HFF-Myc (cell line): ENCODE results near the gene KLHDC9.

Experiments used
- DNase-seq: peaks from one replicate; pipeline ENCODE4 v3.0.0-alpha.2; 2011; ENCODE audit warnings: low read depth; ENCODE audit errors: extremely low read depth
- H3K4me3 ChIP-seq: replicated peaks from 2 replicates; pipeline ENCODE4 v1.5.1; 2011; ENCODE audit warnings: low read depth, mild to moderate bottlenecking, control low read depth, low read length
- CTCF ChIP-seq: IDR thresholded peaks from 2 replicates; pipeline ENCODE4 v1.5.1; 2012; ENCODE audit warnings: mild to moderate bottlenecking, low read depth, low read length, control low read depth; ENCODE audit errors: missing control alignments

Gene KLHDC9

DNA sequence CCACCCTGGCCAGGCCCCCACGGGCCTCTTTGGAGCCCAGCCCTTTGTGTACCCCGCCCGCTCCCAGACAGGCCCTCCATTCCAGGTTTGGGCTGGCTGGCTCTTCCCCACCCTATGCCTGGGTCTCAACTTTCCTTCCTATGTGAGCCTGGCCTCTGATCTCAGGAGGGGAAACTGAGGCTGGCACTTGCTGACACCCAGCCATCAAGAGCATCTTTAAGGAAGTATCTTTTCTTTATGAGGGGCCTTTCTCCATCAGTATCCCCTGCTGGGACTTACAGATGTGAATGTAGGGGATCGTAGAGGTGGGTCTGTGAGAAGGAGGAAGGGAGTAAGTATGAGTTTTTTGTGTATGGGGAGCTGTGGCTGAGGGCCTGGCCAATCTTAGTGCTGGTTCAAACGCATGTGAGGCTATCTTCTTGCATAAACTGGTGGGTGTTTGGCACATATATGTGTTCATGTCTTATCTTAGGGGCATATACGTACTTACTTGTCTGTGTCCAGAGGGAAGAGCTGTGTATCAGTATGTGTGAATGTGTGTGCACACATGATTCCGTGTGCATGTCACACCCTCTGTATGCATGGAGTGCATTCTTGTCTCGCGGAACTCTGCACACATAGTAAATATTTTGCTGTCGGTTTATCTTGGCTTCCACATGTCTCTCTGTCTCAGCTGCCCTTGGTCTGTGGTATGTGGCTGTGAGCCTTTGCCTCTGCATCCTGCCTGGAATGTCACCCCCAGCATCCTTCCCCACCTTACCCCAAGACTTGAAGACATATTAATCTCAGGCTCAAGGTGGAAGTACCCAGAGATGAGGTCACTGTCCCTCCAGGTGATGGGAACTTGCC is 14.2 kb upstream of the KLHDC9 start:
- no peak overlapping the region for H3K4me3 ChIP-seq
- no peak for DNase-seq
- no peak for TF ChIP-seq CTCF

DNA sequence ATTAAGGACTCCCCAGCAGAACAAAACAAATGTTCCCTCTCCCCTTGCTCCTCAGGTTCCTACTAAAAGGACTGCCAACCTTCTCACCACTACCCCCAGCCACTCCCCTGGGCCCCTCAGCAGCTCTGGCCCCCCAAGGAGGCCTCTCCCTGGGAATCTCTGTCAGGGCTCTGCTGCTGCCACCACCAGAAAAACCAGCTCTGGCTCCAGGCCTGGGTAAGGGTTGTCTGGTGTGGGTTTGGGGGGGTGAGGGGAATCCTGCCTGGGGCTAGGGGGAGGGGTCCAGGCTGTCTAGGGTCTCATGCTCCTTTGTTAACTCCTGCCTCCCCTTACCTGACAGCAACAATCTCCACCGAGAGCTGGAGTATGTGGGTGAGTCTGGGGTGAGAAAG is 13.6 kb upstream of the KLHDC9 start:
- DNase-seq, result no peak
- no peak for TF ChIP-seq CTCF
- H3K4me3 ChIP-seq, result no peak overlapping the region

DNA sequence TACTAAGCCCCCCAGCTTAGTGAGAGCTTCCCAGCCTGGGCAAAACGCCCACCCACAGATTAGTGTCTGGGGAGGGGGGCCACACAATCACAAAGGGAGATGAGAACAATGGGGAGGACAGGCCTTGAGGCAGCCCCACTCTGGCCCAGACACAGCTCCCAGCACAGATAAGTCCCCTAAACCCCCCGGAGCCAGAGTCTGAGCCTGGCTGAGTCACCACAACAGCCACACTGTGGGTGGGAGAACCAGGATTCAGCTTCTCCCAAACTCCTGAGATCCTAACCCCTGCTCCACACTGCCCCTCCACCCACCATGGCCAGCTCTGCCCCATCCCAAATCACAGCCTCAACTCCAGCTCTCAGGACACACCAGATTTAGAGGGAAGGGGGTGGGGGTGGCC is 13.0 kb upstream of the KLHDC9 start:
- no peak for TF ChIP-seq CTCF
- no peak for DNase-seq
- H3K4me3 ChIP-seq, result no peak overlapping the region

DNA sequence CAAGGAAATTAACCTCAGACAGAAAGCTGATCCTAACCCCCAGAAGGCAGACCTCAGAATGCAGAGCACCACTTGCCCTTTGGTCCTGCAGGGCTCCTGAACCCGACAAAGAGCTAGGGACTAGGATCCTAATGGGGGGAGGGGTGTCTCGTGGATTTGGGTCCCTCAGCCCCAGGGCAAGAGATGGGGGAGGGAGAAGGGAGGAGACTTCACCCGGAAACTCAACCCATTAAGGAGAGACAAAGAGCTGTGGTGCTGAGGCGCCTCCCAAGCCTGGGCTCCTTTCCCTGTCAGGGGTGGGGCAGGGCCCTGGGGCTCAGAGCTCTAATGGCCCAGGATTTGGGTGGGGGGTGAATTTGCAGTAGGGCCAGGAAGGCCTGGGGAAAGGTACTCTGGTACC is 11.7 kb upstream of the KLHDC9 start:
- no peak for TF ChIP-seq CTCF
- H3K4me3 ChIP-seq, result no peak overlapping the region
- DNase-seq, result no peak

DNA sequence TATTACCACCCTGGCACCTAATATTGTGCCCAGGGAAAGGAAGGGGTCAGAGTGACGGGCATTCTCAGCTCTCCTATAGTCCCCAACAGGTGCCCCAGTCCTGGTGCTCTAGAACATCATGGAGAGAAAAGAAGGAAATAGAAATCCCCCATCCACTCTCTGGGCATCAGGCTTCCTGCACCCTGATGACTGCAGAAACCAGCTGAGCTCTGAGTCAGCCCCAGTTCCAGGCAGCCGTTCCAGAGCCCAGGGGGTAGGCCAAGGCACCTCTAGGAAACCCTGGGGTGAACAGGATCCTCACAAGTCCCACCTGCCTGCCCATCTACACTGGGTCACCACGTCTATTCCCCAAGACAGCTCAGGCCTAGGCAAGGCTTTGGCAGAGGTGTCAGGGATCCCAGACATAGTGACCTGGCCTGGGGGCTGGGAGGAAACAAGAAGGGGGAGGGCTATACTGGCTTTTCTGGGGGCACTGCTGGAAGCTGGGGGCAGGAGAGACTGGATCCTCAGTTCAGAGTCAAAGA is 9.5 kb upstream of the KLHDC9 start:
- no peak overlapping the region for H3K4me3 ChIP-seq
- DNase-seq, result no peak
- no peak for TF ChIP-seq CTCF

- no peak for TF ChIP-seq CTCF
- no peak within 1 kb of the TSS for H3K4me3 ChIP-seq
- no peak for DNase-seq
Observed at GRCh38 chr1:161089251-161089924, 8.8 kb upstream of the KLHDC9 start, which contains the start of gene NECTIN4. Gene NECTIN4, minus strand, starts transcription at chr1:161089558. Its CDS starts 262 bp downstream, at chr1:161089296.
